GM12875 (cell line): Measurements from ENCODE around the gene DAW1.
"Not testable (repeated sequence)": the region's sequence is repeated elsewhere in the genome, so short reads cannot be mapped to it uniquely, and the experiment has no call there.

ENCODE experiments used
- H3K4me3 ChIP-seq: one replicate; pipeline ENCODE4 v1.5.1; 2011; ENCODE audit warnings: low read depth, low read length, control low read depth
- TF ChIP-seq, protein P1 (sequence below): IDR thresholded peaks from 2 replicates; pipeline ENCODE4 v1.5.1; 2011; ENCODE audit warnings: low read depth, mild to moderate bottlenecking, control low read depth, inconsistent platforms, low read length, moderate library complexity, borderline replicate concordance; ENCODE audit not compliant: insufficient read depth

Gene DAW1

DNA sequence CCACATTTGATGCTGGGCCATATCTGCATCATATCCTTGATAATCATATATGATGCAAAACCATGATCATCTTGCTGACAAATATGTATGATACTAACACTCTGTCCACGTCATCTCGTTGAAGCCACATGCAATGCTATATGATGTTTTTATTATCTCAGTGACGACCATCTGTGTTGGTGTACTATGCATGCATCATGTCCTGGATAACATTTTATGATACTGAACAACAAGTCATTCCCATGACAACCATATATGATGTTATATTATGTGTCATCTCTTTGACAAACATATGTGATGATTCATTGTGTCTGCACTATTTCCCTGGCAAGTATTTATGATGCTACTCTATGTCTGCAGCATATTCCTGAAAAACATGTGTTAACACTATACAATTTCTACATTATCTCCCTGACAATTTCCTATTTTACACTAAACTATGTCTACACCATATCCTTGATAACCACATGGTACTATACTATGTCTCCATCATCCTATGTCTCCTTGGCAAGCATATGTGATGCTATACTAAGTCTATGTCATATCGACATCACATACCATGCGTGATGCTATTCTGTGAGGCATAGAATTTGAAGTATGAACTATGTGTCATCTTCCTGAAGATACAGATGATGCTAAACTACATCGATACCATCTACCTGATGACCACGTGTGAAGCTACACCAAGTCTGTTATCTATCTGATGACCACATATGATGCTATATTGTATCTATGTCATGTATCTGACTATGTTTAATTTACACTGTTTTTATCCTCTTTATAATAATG is 37.0 kb downstream of the DAW1 start:
- TF ChIP-seq, protein P1, sequence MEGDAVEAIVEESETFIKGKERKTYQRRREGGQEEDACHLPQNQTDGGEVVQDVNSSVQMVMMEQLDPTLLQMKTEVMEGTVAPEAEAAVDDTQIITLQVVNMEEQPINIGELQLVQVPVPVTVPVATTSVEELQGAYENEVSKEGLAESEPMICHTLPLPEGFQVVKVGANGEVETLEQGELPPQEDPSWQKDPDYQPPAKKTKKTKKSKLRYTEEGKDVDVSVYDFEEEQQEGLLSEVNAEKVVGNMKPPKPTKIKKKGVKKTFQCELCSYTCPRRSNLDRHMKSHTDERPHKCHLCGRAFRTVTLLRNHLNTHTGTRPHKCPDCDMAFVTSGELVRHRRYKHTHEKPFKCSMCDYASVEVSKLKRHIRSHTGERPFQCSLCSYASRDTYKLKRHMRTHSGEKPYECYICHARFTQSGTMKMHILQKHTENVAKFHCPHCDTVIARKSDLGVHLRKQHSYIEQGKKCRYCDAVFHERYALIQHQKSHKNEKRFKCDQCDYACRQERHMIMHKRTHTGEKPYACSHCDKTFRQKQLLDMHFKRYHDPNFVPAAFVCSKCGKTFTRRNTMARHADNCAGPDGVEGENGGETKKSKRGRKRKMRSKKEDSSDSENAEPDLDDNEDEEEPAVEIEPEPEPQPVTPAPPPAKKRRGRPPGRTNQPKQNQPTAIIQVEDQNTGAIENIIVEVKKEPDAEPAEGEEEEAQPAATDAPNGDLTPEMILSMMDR = no peak
- H3K4me3 ChIP-seq = no peak overlapping the region

DNA sequence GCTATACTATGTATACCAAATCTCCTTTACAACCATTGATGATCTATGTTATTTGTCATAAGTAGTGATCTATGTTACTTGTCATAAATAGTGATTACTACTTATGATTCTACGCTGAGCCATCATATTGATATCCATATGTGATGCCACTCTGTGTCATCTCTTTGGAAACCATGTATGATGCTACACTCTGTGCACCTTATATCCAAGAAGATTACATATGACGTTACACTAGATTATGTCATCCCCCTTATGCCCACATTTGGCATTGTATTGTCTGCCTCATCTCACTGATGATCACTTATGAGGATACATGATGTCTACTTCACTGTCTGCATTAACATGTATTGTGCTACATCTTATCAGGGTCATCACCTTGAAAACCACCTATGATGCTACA is 42.9 kb downstream of the DAW1 start:
- no peak overlapping the region for H3K4me3 ChIP-seq
- TF ChIP-seq, protein P1 = no peak

DNA sequence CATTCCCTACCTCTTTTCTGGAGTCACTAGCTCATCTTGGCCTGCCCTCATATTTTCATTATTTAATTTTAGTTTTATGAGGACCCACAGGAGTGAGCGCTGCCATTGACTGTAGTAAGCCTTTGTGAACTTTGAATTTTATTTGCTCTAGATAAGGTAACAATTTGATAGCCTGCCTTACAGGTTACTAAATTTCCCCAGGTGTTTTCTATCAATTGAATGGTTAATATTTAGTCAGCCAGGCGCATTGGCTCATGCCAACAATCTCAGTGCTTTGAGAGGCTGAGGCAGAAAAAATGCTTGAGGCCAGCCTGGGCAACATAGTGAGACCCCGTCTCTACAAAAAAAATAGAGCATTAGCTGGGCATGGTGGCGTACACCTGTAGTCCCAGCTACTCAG is 50.2 kb downstream of the DAW1 start:
- TF ChIP-seq, protein P1 = no peak
- no peak overlapping the region for H3K4me3 ChIP-seq

DNA sequence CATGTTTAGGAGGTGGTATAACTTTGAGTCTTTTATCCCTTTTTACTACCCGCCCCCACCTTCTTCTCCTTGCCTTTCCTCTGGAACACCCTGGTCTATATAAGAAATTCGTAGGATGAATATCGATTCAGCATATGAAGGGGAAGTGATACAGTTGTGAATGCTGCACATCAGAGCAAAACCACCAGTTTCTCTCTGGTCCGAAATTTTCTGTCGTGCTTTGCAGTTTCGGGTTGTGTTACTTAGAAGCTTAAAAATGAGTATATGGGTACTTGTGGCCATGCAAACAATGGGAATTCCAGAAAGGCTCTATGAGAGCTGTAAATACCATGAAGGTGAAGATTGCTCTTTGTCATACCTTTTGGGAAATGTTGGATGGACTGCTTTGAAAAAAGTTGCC is 60.6 kb downstream of the DAW1 start:
- TF ChIP-seq, protein P1 = no peak
- no peak overlapping the region for H3K4me3 ChIP-seq

DNA sequence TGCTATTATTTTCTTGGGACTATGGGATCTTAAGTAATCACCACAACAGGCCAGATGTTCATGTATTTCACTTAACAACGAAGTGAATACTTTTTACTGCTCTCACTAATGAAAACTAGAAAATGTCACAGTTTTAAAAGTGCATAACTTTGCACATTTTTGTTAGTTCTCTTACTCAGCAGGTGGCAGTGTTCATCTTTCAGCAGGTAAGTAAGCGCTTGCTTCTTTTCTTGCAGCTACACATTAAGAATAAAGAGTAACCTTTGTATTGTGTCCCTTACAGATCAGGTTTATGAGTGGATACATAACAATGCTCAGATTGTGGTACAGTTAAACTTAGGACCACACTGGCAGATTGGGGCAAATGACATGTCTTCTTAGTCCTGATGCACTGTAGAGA is 61.0 kb downstream of the DAW1 start:
- H3K4me3 ChIP-seq = no peak overlapping the region
- TF ChIP-seq, protein P1 = no peak

DNA sequence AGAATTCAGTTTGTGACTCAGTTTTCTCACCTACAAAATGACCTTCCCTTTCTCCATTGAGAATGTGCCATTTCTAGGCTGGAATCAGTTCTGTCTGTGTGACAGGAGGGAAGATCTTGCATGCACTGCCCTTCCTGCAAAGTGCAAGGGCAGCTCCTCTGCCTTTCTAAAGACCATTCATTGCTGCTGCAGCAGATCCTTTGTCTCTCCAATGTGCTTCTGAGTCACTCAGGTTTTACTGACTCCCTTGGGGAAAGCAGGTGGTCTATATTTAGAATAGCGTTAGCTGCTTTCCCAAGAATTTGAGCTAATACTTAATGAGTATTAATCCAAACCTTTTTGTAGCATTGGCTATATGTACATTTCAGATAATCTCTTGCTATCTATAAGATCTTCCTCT is 62.5 kb downstream of the DAW1 start:
- TF ChIP-seq, protein P1 = no peak
- H3K4me3 ChIP-seq = no peak overlapping the region

DNA sequence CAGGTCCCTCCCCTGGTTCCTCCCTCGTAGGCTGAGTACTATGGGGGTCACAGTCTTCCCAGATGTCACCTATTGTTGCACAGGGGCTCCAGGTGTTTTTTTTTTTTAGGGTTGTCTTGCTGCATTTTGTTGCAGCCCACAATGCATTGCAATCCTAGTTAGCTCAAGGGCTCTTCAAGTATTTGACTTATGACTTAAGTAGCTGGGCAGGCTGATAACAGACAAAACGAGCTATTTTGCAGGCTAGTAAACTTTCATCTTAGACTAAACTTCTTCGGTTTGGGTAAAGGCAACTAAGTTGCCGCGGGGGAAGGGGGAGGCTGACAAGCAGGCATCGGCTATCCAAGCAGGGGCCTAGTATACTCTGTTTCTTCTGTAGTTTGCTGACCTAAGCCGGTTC is 64.8 kb downstream of the DAW1 start:
- not testable (repeated sequence) for H3K4me3 ChIP-seq
